ENCODE results near the gene WDR55. TPM values are rescaled to one million over a fixed set of nuclear protein-coding genes. Genes with fewer than 3 reads are reported as not detected.

The WDR55 gene
- total and polyA plus RNA-seq, 12 donors = 13.3 to 20.8 (median 16.8) TPM

DNA sequence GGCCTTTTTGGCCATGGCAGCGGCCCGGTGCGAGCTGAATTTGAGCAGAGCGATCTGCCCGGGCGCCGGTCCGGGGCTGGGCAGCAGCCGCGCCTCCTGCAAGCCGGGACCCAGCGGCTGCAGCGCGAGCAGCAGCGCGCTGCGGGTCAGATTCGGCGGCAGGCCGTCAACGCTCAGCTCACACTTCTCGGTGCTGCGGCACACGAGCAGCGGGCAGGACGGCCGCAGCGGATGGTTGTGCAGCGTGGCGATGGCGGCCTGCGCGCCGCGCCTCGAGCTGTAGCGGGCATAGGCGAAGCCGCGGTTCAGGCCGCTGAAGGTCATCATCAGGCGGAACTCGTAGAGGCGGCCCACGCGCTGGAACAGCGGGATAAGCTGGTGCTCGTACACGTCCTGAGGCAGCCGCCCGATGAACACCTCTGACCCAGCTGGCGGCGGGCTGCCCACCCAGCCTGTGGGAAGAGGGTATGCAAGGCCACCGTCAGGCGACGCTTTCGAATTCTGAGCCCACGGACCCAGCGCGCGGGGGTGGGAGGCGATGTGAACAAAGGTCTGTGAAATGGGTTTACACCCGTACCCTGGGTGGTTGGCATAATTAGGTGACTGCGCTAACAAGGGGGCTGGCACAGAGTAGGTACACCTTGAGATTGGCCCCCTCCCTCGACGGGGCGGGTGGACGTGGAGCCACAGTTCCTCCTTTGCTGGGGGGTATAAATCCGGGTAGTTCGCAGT lies 7.9 kb downstream of the WDR55 start:
- intact Hi-C loops (cut with DNase I) = no loop called here
- Histone ChIP-seq H3K27me3 (no peaks in the 10 kb centered on the region), H3K4me1 (replicated peaks in 1 of 2) (no peaks in the 10 kb centered on the region), H3K36me3 (replicated peaks in 1 of 2) (peaks cover 0 to 78% of the 10 kb centered on the region in 2 donors), H3K4me3 (peak overlapping the region in 2 of 4 donors; percentile 2 to 23), H3K9me3 (replicated peaks in 1 of 3) (no peaks in the 10 kb centered on the region), H3K27ac (peak overlapping the region in 1 of 5 donors; percentile 29)
- TF ChIP-seq POLR2A (IDR thresholded peaks at IDR 0.05) (no peak), CTCF (IDR thresholded peaks at IDR 0.05) (no peak)
- DNase-seq = peak in 6 of 7 donors; percentile 37 to 73 (median 52)
- WGBS, 4 donors = 35 to 54% (median 46%) methylated on average over 14 to 70 of the region's 70 CpGs

DNA sequence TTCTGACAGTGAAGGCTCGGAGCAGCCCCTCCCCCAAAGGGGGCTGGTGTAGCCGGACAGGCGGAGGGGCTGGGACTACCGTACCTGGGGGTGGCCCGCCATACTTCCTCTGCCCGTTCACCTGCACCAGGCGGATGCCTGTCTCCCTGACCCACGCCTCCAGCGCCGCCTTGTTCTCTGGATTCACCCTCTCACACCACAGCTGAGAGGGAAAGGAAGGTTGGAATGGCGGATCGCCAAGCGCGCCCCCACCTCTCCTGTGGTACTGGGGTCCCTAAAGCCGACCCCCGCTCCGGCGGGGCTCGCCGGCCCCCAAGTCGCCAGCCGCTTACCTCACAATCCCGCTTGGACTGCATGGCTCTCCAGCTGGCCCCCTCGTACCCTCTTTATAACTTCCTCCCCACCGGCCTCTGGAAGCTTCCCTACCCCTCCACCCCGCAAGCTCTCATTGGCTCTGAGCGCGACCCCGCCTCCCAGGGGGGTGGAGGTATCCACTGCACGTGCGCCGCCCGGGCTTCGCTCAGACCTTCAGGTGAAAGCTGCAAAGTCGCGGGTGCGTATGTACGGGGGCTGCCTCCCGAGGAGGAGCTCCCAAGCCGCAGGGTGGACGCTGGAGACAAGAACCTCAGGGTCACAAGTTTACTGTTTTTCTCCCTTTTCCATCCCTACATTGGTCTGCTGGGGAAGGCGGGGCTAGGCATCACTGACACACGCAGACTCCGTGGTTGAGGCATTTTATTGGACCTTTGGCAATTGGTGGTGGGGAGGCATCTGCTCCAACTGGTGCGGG lies 8.7 kb downstream of the WDR55 start, which contains the start of gene DND1:
Gene DND1 (minus strand): TSS at position 390 of the 790 bp plus-strand sequence. CDS start 34 bp downstream, at position 356.
- H3K27ac ChIP-seq = peak within 1 kb of the TSS in 1 of 5 donors; percentile 29
- H3K9me3 ChIP-seq (replicated peaks in 1 of 3) = no peaks in the 10 kb centered on the region
- H3K27me3 ChIP-seq = no peaks in the 10 kb centered on the region
- H3K4me3 ChIP-seq = peak within 1 kb of the TSS in 2 of 4 donors; percentile 2 to 23
- TF ChIP-seq POLR2A (IDR thresholded peaks at IDR 0.05) (no peak), CTCF (IDR thresholded peaks at IDR 0.05) (no peak)
- WGBS, 4 donors = 87 to 91% (median 88%) methylated on average over 32 to 45 of the region's 45 CpGs
- peak in 1 of 7 donors; percentile 51 for DNase-seq
- intact Hi-C loops (cut with DNase I) = no loop called here
- H3K4me1 ChIP-seq (replicated peaks in 1 of 2) = no peaks in the 10 kb centered on the region
- H3K36me3 ChIP-seq (replicated peaks in 1 of 2) = peaks cover 0 to 75% of the 10 kb centered on the region in 2 donors

DNA sequence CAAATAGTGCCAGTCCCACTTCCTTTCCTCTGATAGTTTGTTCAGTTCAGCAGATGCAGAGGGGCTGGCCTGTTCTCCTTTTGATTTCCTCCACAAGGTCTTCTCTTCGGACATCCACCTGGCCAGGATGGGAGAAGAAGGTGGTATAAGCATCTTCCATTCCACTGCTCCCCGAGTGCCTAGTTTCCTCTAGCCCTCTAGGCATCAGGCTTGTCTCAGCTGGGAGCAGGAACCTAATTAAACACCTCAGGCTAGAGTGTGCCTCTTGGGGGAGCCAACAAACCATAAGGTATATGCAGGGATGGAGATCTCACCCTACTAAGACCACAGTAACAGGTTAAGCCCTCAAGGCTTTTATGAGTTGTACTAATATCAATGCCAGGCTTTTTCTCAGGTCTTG lies 9.5 kb downstream of the WDR55 start:
- no peaks in the 10 kb centered on the region for H3K27me3 ChIP-seq
- intact Hi-C loops (cut with DNase I) = no loop called here
- no peak for TF ChIP-seq CTCF (IDR thresholded peaks at IDR 0.05)
- H3K4me1 ChIP-seq (replicated peaks in 1 of 2) = no peaks in the 10 kb centered on the region
- no peak overlapping the region for H3K27ac ChIP-seq
- H3K9me3 ChIP-seq (replicated peaks in 1 of 3) = no peaks in the 10 kb centered on the region
- 87 to 94% (median 92%) methylated on average over 2 of the region's 2 CpGs for WGBS, 4 donors
- H3K36me3 ChIP-seq (replicated peaks in 1 of 2) = peaks cover 0 to 67% of the 10 kb centered on the region in 2 donors
- no peak for DNase-seq
- no peak overlapping the region for H3K4me3 ChIP-seq

- Histone ChIP-seq H3K4me1 (replicated peaks in 1 of 2) (no peaks in the 10 kb centered on the region), H3K27me3 (no peaks in the 10 kb centered on the region), H3K9me3 (replicated peaks in 1 of 3) (no peaks in the 10 kb centered on the region), H3K36me3 (replicated peaks in 1 of 2) (peaks cover 0 to 67% of the 10 kb centered on the region in 2 donors), H3K4me3 (no peak overlapping the region), H3K27ac (no peak overlapping the region)
- intact Hi-C loops (cut with DNase I) = no loop called here
- WGBS, 4 donors = 91 to 100% (median 95%) methylated on average over 4 of the region's 4 CpGs
- no peak for DNase-seq
- TF ChIP-seq POLR2A (IDR thresholded peaks at IDR 0.05) = no peak
- TF ChIP-seq CTCF (IDR thresholded peaks at IDR 0.05) = no peak
Measured at GRCh38 chr5:140674629-140675028, 9.9 kb downstream of the WDR55 start.
